Ascending aorta (tissue), 2 donors: ENCODE results near the gene KCNQ1. TPM values are rescaled to one million over a fixed set of nuclear protein-coding genes. Genes with fewer than 3 reads are reported as not detected.

Experiments used
- DNase-seq, 2 donors: peaks; one replicate each; pipeline ENCODE4 v3.0.0-alpha.2; 2019; ENCODE audit warnings: low spot score in 2 of 2
- H3K27ac ChIP-seq, 2 donors: fragments of 200-600 bp; sonication (generic); one replicate each; pipeline ENCODE4 v1.5.1; 2016 to 2017; ENCODE audit warnings: mild to moderate bottlenecking in 1 of 2
- H3K27me3 ChIP-seq: fragments of 200-600 bp; sonication (generic); one replicate; pipeline ENCODE4 v1.5.1; 2017
- H3K36me3 ChIP-seq, 2 donors: fragments of 200-600 bp; sonication (generic); one replicate each; pipeline ENCODE4 v1.5.1; 2016
- H3K4me1 ChIP-seq, 2 donors: fragments of 200-600 bp; sonication (generic); one replicate each; pipeline ENCODE4 v1.5.1; 2016 to 2017; ENCODE audit warnings: mild to moderate bottlenecking in 1 of 2
- H3K4me3 ChIP-seq, 2 donors: fragments of 200-600 bp; sonication (generic); one replicate each; pipeline ENCODE4 v1.5.1; 2016 to 2017; ENCODE audit warnings: mild to moderate bottlenecking in 1 of 2
- H3K9me3 ChIP-seq, 2 donors: fragments of 200-600 bp; sonication (generic); one replicate each; pipeline ENCODE4 v1.5.1; 2016
- CTCF ChIP-seq, 3 experiments: fragments of 200-600 bp in 2 of 3; fragments of 450-650 bp in 1 of 3; sonication (generic) in 2 of 3; IDR thresholded peaks; one replicate each; pipeline ENCODE4 v1.5.1; 2016 to 2019; ENCODE audit warnings: antibody characterized with exemption in 3 of 3, mild to moderate bottlenecking in 1 of 3, moderate library complexity in 1 of 3
- intact Hi-C: fragments of 100-400 bp; cut with DNase I; formaldehyde crosslinking; loops from one replicate; pipeline ENCODE4 v1.15.1; 2023
- total RNA-seq: library from RNA; depleted of rRNA; stranded (reverse); fragments of >200 nt; gene quantifications from one replicate; pipeline ENCODE4 v1.1.0, GENCODE V29; 2016

The KCNQ1 gene
- total RNA-seq, 1 donor from 2014 or later, result 2.3 TPM

- H3K36me3 ChIP-seq, result no peaks in the 10 kb centered on the region
- no peaks in the 10 kb centered on the region for H3K27me3 ChIP-seq
- H3K27ac ChIP-seq, result no peak overlapping the region
- no peak for DNase-seq
- TF ChIP-seq CTCF (IDR thresholded peaks at IDR 0.05), result no peak
- intact Hi-C loops, result no loop called here
- no peaks in the 10 kb centered on the region for H3K4me1 ChIP-seq
- H3K9me3 ChIP-seq, result no peaks in the 10 kb centered on the region
- H3K4me3 ChIP-seq, result no peak overlapping the region
Observed at GRCh38 chr11:2738551-2739431, 294.0 kb downstream of the KCNQ1 start.

- Histone ChIP-seq H3K36me3 (no peaks in the 10 kb centered on the region), H3K27me3 (no peaks in the 10 kb centered on the region), H3K4me3 (no peak overlapping the region), H3K4me1 (no peaks in the 10 kb centered on the region), H3K9me3 (no peaks in the 10 kb centered on the region), H3K27ac (no peak overlapping the region)
- TF ChIP-seq CTCF (IDR thresholded peaks at IDR 0.05), result no peak
- no peak for DNase-seq
- intact Hi-C loops, result no loop called here
Observed at GRCh38 chr11:2739531-2740274, 294.9 kb downstream of the KCNQ1 start.

GRCh38 chr11:2740275-2740940 lies 295.6 kb downstream of the KCNQ1 start:
- DNase-seq, result no peak
- Histone ChIP-seq H3K27me3 (no peaks in the 10 kb centered on the region), H3K4me1 (no peaks in the 10 kb centered on the region), H3K9me3 (no peaks in the 10 kb centered on the region), H3K4me3 (no peak overlapping the region), H3K27ac (no peak overlapping the region), H3K36me3 (no peaks in the 10 kb centered on the region)
- TF ChIP-seq CTCF (IDR thresholded peaks at IDR 0.05), result no peak
- intact Hi-C loops, result no loop called here

GRCh38 chr11:2741006-2741376 lies 296.2 kb downstream of the KCNQ1 start:
- Histone ChIP-seq H3K27ac (no peak overlapping the region), H3K36me3 (no peaks in the 10 kb centered on the region), H3K27me3 (no peaks in the 10 kb centered on the region), H3K9me3 (no peaks in the 10 kb centered on the region), H3K4me3 (no peak overlapping the region), H3K4me1 (no peaks in the 10 kb centered on the region)
- TF ChIP-seq CTCF (IDR thresholded peaks at IDR 0.05), result no peak
- DNase-seq, result no peak
- intact Hi-C loops, result no loop called here

- Histone ChIP-seq H3K4me3 (no peak overlapping the region), H3K36me3 (no peaks in the 10 kb centered on the region), H3K27ac (no peak overlapping the region), H3K9me3 (no peaks in the 10 kb centered on the region), H3K27me3 (no peaks in the 10 kb centered on the region), H3K4me1 (no peaks in the 10 kb centered on the region)
- no peak for DNase-seq
- intact Hi-C loops, result no loop called here
- TF ChIP-seq CTCF (IDR thresholded peaks at IDR 0.05), result no peak
Observed at GRCh38 chr11:2741377-2742131, 296.7 kb downstream of the KCNQ1 start.
